GM20431 (cell line): Measurements from ENCODE around the gene RFTN1.
"Not testable (repeated sequence)": the region's sequence is repeated elsewhere in the genome, so short reads cannot be mapped to it uniquely, and the experiment has no call there.

ENCODE experiments used
- in situ Hi-C: fragments of 300-500 bp; cut with MseI, MboI; formaldehyde crosslinking; loops from one replicate; pipeline ENCODE4 v1.15.0; 2020; ENCODE audit warnings: low sequenced_read_pairs; ENCODE audit not compliant: unreplicated experiment

The RFTN1 gene

DNA sequence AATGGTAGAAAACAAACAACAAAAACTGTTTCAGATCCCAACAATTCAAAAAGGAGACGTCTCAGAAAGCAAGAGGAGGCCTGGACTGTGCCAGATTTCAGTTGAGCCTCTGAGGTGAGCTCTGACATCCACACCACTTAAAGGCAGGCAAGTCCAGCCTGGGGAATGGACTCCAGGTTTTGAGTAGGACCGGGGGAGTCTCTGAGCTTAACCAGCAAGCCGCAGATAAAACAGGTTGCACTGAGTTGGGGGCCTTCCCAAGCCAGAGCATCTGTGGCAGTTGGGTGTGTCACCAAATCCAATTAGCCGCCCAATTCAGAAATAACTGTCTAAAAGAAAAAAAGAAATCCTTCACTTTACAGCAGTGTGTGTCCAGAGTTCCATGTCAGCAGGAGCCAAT lies 193.8 kb downstream of the RFTN1 start:
- in situ Hi-C loops = no loop called here

DNA sequence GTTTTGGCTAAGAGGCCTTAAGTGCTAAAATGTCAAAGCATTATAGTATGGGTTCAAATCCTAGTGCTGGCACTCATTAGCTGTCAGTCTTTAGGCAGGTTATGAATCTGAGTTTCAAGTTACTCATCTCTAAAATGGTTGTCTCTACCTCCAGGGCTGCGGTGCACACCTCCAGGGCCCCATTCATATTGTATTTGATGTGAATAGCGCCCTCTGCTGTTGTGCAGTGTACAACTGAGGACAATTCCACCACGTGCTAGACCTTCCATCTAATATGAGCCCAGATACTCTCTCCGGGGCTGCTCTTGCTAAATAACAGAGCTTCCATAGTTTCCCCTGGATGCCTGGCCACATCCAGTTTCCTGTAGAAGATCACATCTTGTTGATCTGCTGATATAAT lies 194.2 kb downstream of the RFTN1 start:
- in situ Hi-C loops = no loop called here

GRCh38 chr3:16318176-16318575 lies 195.3 kb downstream of the RFTN1 start:
- in situ Hi-C loops = no loop called here

- in situ Hi-C loops = no loop called here
These were observed 195.9 kb downstream of the RFTN1 start for GRCh38 chr3:16317561-16317945.

DNA sequence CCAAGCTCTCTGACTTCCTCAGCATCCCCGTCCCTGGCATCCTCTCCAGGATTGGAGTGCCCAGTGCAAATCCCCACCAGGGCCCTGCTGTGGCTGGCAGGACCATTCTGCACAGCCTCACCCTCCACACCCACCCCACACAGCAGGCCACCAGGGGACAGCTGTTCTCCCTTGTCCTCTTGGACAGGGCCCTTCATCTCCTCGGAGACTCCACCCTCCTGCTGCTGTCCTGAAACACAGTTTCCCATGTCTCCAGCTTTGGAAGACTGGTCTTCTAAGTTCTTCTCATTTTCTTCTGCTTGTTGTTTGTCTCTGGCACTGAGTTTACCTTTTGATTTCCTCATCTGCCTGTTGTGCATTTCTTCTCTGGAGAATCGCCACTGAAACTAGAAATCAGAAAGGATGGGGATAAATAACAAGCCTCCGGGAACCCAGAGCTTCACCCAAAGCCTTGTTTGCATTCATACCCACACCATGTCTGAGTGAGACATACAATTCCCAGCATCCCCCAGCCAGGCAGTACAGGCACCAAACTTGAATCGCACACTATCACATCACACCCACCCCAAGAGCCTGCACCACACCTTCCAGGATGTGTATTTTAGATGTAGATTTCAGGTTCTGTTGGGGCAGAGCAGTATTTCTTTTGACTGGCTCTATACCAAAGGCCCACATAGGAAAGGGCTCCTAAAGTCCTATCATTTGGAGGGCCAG lies 196.5 kb downstream of the RFTN1 start:
- in situ Hi-C loops = no loop called here

DNA sequence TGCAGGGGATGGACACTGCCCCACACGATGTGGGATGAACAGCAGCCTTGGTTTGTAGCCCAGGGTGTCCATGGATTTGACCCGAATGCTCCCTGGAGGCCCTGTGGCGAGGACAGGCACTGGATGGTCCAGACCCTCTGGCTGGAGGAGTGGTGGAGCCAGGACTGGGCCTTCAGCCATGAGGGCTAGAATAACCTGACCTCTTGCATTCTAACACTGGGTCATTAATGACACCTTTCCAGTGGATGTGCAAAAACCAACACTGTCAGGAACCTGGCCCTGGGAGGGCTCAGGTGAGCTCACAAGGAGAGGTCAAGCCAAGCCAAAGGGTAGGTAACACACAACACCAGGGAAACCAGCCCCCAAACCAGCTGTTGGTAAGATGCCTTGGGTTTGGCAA lies 197.1 kb downstream of the RFTN1 start:
- in situ Hi-C loops = no loop called here

- in situ Hi-C loops = no loop called here
These were observed 197.9 kb downstream of the RFTN1 start for GRCh38 chr3:16315623-16316022.

DNA sequence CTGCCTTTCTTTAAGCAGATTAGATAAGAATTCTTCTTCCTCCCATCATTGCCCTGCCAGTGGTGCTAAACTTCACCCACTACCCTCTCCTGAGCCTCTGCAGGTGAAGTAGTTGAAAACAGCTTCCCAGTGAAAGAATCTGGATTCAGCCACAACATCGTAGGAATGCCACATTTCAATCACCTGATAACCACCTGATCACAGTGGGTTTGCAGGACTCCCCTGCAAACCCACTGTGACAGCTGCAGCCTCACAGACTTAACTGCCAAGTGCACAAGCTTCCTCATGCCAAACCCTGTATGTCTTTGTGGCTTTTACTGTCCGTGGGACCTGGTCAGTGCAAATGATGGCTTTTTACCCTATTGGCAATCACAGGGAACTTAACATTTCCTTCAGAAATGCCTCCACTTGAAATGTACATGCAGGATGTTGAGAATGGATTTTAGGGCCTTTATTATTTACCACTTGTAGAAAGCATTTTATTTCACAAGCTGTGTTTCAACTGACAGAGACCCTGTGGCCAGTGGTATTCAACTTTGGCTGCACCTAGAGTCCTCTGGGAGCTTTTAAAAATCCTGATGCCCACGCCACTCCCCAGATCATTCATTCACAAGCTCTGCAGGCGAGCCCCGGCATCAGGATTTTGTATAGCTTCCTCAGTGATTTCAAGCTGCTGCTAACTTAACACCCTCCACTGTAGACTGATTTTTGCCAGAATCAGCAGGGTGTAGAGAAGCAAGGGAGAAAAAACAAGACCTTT lies 199.4 kb downstream of the RFTN1 start:
- in situ Hi-C loops = no loop called here

GRCh38 chr3:16311960-16312451 lies 201.5 kb downstream of the RFTN1 start:
- in situ Hi-C loops = no loop called here

- in situ Hi-C loops = not testable (repeated sequence)
These were observed 203.0 kb downstream of the RFTN1 start for GRCh38 chr3:16310486-16310885.

GRCh38 chr3:16309558-16309957 lies 203.9 kb downstream of the RFTN1 start:
- in situ Hi-C loops = no loop called here

DNA sequence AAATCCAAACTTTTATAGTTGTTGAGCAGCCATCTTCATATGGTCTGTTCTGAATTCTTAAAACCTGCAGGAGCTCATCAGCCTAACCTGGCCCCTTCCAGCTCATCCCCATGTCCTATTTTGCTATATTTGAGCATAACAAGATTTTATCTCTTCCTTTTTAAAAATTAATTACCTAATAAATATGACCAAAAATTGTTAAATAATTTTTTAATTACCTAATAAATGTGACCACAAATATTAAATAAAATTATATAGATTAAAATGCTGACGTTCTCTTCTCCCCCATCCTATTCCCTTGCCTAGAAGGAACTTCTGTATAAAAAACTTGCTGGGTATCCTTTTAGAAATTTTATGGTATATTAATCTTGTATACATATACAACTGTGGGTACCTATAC lies 204.8 kb downstream of the RFTN1 start:
- in situ Hi-C loops = no loop called here

DNA sequence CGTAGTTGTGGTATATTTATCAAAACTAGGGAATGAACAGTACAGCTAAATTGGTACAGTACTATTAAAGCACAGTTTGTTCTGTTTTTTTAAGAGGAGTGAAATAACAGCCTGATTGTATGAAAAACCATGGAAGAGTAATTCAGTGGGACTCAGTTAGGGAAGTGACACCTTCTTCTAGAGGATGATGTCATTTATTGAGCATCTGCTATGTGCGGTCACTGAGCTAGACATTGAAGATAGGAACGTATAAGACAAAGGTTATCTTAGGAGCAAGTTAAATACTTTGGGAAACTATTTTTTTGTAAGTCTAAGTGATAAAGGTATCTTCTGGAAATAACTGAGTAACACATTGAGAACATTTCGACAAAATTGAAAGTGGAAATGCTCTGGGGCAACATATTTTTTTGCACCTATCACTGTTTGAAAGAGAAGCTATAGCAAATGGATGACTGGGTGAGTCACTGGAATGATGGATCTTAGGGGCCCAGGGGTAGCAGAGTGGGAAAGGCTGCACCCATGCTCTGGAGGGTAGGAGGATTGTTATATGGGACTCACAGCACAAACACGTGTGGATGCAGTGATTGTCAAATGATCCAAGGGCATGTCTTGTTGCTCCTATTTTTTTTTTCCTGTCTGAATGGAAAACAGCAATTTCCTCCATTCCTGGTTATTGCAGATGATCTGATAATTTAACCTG lies 205.5 kb downstream of the RFTN1 start:
- in situ Hi-C loops = no loop called here

DNA sequence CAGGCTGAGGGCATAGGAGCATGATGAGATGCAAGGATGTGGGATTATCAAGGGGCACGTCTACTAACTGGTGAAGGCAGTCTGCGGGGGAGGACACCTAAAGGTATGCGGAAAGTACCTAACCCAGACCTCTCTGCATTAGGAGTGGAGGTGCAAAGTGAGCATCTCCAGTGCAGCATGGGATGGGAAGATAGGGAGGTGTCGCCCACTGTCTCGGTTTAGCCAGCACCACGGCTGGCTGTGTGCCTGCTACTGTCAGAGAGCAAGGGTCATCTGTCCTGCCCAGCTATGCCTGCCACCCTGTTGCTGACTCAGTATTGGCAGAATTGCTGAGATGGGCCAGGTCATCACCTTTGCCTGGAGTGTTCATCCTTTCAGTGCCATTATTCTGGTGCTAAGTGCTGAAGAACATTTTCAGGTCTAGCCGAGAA lies 208.4 kb downstream of the RFTN1 start:
- in situ Hi-C loops = no loop called here

- in situ Hi-C loops = no loop called here
These were observed 209.2 kb downstream of the RFTN1 start for GRCh38 chr3:16304061-16305010.

DNA sequence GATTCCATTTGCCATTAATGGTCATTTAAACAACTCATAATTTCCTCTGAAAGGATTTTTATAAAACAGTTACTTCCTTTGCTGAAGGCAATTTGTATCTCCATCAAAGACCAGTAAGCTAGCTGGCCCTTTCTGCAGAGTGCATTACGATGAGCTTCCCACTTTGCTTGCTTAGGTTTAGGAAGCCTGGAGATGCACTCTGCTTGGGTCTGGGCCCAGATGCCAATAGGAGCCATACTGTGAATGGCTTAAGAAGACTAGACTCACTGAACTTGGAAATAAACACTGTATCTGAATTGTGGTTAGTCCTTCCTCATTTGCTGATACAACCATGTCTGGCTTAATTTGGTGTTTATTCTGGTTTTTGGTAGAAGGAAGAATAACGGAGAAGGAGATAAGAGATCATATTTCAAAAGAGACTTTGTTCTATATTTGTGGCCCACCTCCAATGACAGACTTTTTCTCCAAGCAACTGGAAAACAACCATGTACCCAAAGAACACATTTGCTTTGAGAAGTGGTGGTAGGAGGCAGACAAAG lies 210.4 kb downstream of the RFTN1 start:
- in situ Hi-C loops = no loop called here

- in situ Hi-C loops = no loop called here
These were observed 211.3 kb downstream of the RFTN1 start for GRCh38 chr3:16302082-16302631.

DNA sequence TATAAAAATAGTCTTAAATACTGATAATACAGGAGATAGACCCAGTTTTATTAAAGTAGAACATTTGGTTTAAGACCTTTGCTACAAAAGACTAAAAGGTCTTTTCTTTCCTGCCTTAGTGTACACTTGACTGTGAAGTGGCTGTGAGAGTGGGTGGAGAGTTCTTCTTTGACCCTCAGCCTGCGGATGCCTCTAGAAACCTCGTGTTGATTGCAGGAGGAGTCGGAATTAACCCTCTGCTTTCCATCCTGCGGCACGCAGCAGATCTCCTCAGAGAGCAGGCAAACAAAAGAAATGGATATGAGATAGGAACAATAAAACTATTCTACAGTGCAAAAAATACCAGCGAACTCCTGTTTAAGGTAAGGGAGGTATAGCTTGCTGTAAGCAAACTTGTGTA lies 212.0 kb downstream of the RFTN1 start:
- in situ Hi-C loops = no loop called here

DNA sequence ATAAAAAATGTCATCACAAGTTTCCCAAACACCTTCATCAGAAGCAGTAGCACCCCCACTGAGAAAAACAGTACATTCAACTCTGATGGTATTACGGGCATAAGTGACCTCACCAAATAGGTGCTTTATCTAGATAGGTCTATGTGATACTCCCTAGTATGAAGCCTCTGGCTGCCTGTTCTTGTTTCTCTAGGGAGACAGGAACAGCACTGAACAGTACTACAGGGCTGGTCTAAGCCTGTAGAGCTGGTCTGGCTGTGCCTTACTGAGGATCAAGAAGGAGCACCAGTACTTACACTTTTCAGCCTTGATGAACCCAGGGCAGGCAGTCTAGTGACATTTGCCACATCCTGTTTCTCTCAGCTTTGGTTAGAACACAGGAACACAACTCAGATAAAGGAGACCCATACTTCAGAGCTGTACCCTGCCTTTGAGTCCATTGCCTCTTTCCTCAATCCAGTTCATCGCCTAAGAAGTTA lies 212.6 kb downstream of the RFTN1 start:
- in situ Hi-C loops = no loop called here
